ENCODE results near the gene AEN.

The AEN gene

GRCh38 chr15:88606070-88606794 is 14.9 kb upstream of the AEN start:
- peaks cover 47% of the 10 kb centered on the region for H3K4me1 ChIP-seq (ENCODE audit: insufficient read depth, low read length)
- H3K9ac ChIP-seq (ENCODE audit: low read depth, low read length): peak overlapping the region; percentile 34; the same call in 1 of the 2 replicates
- H3K9me3 ChIP-seq (ENCODE audit: control insufficient read depth, insufficient read depth, low read length): no peaks in the 10 kb centered on the region
- H3K36me3 ChIP-seq (ENCODE audit: insufficient read depth, low read length): no peaks in the 10 kb centered on the region

- Histone ChIP-seq H3K36me3 (ENCODE audit: insufficient read depth, low read length) (no peaks in the 10 kb centered on the region), H3K9me3 (ENCODE audit: control insufficient read depth, insufficient read depth, low read length) (no peaks in the 10 kb centered on the region), H3K4me1 (ENCODE audit: insufficient read depth, low read length) (peaks cover 58% of the 10 kb centered on the region)
These were observed 13.2 kb upstream of the AEN start for GRCh38 chr15:88607951-88608350.

GRCh38 chr15:88608607-88609181 is 12.4 kb upstream of the AEN start:
- no peaks in the 10 kb centered on the region for H3K9me3 ChIP-seq (ENCODE audit: control insufficient read depth, insufficient read depth, low read length)
- H3K4me1 ChIP-seq (ENCODE audit: insufficient read depth, low read length): peaks cover 62% of the 10 kb centered on the region
- no peak overlapping the region for H3K9ac ChIP-seq (ENCODE audit: low read depth, low read length)
- no peaks in the 10 kb centered on the region for H3K36me3 ChIP-seq (ENCODE audit: insufficient read depth, low read length)

More at GRCh38 chr15:88607951-88608350, 13.2 kb upstream of the AEN start:
- H3K9ac ChIP-seq (ENCODE audit: low read depth, low read length): no peak overlapping the region

- Histone ChIP-seq H3K9me3 (ENCODE audit: control insufficient read depth, insufficient read depth, low read length) (no peaks in the 10 kb centered on the region), H3K36me3 (ENCODE audit: insufficient read depth, low read length) (no peaks in the 10 kb centered on the region), H3K4me1 (ENCODE audit: insufficient read depth, low read length) (peaks cover 64% of the 10 kb centered on the region), H3K9ac (ENCODE audit: low read depth, low read length) (no peak overlapping the region)
These were observed 11.6 kb upstream of the AEN start for GRCh38 chr15:88609344-88610090.

- Histone ChIP-seq H3K9me3 (ENCODE audit: control insufficient read depth, insufficient read depth, low read length) (no peaks in the 10 kb centered on the region), H3K4me1 (ENCODE audit: insufficient read depth, low read length) (peaks cover 70% of the 10 kb centered on the region), H3K9ac (ENCODE audit: low read depth, low read length) (no peak overlapping the region), H3K36me3 (ENCODE audit: insufficient read depth, low read length) (no peaks in the 10 kb centered on the region)
These were observed 10.4 kb upstream of the AEN start for GRCh38 chr15:88610701-88611231.

GRCh38 chr15:88612186-88612796 is 8.8 kb upstream of the AEN start:
- peaks cover 61% of the 10 kb centered on the region for H3K4me1 ChIP-seq (ENCODE audit: insufficient read depth, low read length)
- H3K9ac ChIP-seq (ENCODE audit: low read depth, low read length): no peak overlapping the region
- H3K36me3 ChIP-seq (ENCODE audit: insufficient read depth, low read length): no peaks in the 10 kb centered on the region
- H3K9me3 ChIP-seq (ENCODE audit: control insufficient read depth, insufficient read depth, low read length): no peaks in the 10 kb centered on the region

- Histone ChIP-seq H3K9ac (ENCODE audit: low read depth, low read length) (no peak overlapping the region), H3K36me3 (ENCODE audit: insufficient read depth, low read length) (no peaks in the 10 kb centered on the region), H3K4me1 (ENCODE audit: insufficient read depth, low read length) (peaks cover 59% of the 10 kb centered on the region), H3K9me3 (ENCODE audit: control insufficient read depth, insufficient read depth, low read length) (no peaks in the 10 kb centered on the region)
These were observed 7.8 kb upstream of the AEN start for GRCh38 chr15:88613074-88613944.

- Histone ChIP-seq H3K4me1 (ENCODE audit: insufficient read depth, low read length) (peaks cover 46% of the 10 kb centered on the region), H3K36me3 (ENCODE audit: insufficient read depth, low read length) (no peaks in the 10 kb centered on the region), H3K9ac (ENCODE audit: low read depth, low read length) (peak overlapping the region; percentile 17; the same call in 1 of the 2 replicates), H3K9me3 (ENCODE audit: control insufficient read depth, insufficient read depth, low read length) (no peaks in the 10 kb centered on the region)
These were observed 5.6 kb upstream of the AEN start for GRCh38 chr15:88615303-88616107.

GRCh38 chr15:88616240-88616639 is 4.9 kb upstream of the AEN start:
- peaks cover 39% of the 10 kb centered on the region for H3K4me1 ChIP-seq (ENCODE audit: insufficient read depth, low read length)
- no peaks in the 10 kb centered on the region for H3K36me3 ChIP-seq (ENCODE audit: insufficient read depth, low read length)
- H3K9ac ChIP-seq (ENCODE audit: low read depth, low read length): no peak overlapping the region
- H3K9me3 ChIP-seq (ENCODE audit: control insufficient read depth, insufficient read depth, low read length): no peaks in the 10 kb centered on the region

- Histone ChIP-seq H3K9me3 (ENCODE audit: control insufficient read depth, insufficient read depth, low read length) (no peaks in the 10 kb centered on the region), H3K9ac (ENCODE audit: low read depth, low read length) (no peak overlapping the region), H3K36me3 (ENCODE audit: insufficient read depth, low read length) (0 out of 2 replicates have a peak, but pooled peaks cover 4% of the 10 kb centered on the region), H3K4me1 (ENCODE audit: insufficient read depth, low read length) (peaks cover 29% of the 10 kb centered on the region)
These were observed 4.0 kb upstream of the AEN start for GRCh38 chr15:88617031-88617722.

- peaks cover 8% of the 10 kb centered on the region; the same call in 1 of the 2 replicates for H3K36me3 ChIP-seq (ENCODE audit: insufficient read depth, low read length)
- H3K4me1 ChIP-seq (ENCODE audit: insufficient read depth, low read length): peaks cover 25% of the 10 kb centered on the region
- H3K9ac ChIP-seq (ENCODE audit: low read depth, low read length): no peak overlapping the region
- H3K9me3 ChIP-seq (ENCODE audit: control insufficient read depth, insufficient read depth, low read length): no peaks in the 10 kb centered on the region
These were observed 3.4 kb upstream of the AEN start for GRCh38 chr15:88617790-88618189.

GRCh38 chr15:88618686-88619085 is 2.5 kb upstream of the AEN start:
- no peaks in the 10 kb centered on the region for H3K9me3 ChIP-seq (ENCODE audit: control insufficient read depth, insufficient read depth, low read length)
- H3K9ac ChIP-seq (ENCODE audit: low read depth, low read length): no peak overlapping the region
- peaks cover 15% of the 10 kb centered on the region for H3K36me3 ChIP-seq (ENCODE audit: insufficient read depth, low read length)
- H3K4me1 ChIP-seq (ENCODE audit: insufficient read depth, low read length): peaks cover 24% of the 10 kb centered on the region

Data from ES-I3 (cell line).